RCC 7860 (cell line): Measurements from ENCODE around the gene GXYLT2.

Experiments
- DNase-seq: peaks from one replicate; pipeline ENCODE4 v3.0.0-alpha.2; 2015; ENCODE audit warnings: low spot score
- FAIRE-seq: peaks from 2 replicates; lab custom pipeline; 2012; peaks lifted over from hg19 to GRCh38; lab: Jason Lieb, UNC

GXYLT2 gene

DNA sequence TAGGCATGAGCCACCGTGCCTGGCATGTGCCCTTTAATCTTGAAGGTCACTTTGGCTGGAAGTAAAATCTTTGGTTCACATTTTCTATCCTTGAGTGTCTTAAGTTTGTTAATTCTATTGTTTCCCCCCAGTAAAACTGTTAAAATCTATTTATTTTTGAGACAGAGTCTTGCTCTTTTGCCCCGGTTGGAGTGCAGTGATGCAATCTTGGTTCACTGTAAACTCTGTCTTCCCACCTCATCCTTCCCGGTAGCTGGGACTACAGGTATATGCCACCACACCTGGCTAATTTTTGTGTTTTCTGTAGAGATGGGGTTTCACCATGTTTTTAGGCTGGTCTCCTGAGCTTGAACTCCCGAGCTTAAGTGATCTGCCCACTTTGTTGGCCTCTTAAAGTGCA, 116.5 kb downstream of the GXYLT2 start:
- DNase-seq (no peak), FAIRE-seq (no peak)

- DNase-seq, result no peak
- FAIRE-seq, result no peak
These were observed 120.3 kb downstream of the GXYLT2 start for GRCh38 chr3:73007992-73008712.

DNA sequence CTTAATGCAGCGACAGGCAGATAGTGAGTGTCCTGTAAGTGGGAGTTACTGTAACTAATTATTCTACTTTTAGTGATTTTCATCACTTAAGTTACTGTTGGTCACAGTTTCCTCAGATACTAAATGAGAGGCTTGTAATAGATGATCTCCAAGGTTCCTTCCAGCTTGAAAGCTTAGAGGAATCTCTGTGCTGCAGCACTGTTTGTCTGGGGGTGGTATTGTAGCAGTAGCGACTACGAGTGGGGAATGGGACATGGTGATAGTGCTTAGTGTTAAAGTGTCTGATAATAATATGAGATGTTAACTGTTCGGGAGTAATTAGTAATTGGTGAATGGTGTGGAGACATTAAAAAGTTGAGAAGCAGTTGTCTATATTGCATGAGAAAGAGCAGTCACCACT, 121.2 kb downstream of the GXYLT2 start:
- FAIRE-seq, result no peak
- DNase-seq, result no peak

DNA sequence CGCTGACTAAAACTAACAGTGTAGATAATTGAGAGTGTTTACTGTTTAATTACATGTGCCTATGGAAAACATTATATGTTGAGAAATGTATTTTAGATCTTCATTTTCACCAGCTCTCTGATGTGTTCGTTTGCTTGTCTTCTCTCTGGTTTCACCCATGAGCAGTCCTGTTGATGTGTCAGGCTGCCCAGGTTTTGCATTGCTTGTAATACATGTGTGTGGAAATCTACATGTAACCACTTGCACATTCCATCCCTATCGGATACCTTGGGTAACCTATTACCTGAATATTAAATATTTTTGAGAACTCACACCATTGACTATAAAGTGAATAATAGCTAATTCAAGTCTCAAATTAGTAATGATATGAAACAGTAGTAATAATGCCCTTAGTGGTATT, 121.9 kb downstream of the GXYLT2 start:
- no peak for FAIRE-seq
- DNase-seq, result no peak

DNA sequence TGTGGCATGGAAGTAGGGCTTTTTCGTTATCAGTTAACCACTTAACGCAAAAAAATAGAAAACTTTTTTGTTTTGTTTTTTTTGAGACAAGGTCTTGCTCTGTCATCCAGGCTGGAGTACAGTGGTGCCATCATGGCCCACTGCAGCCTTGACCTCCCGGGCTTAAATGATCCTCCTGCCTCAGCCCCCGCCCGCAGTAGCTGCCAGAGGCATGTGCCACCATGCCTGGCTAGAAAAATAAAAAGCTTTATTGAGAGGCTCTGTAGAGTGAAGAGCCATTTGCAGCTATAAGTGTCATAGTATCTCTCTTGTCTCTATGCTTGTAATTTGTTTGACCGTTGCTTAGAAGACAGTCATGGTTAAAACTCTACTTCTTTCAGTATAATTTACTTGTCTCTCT, 122.3 kb downstream of the GXYLT2 start:
- no peak for DNase-seq
- no peak for FAIRE-seq

DNA sequence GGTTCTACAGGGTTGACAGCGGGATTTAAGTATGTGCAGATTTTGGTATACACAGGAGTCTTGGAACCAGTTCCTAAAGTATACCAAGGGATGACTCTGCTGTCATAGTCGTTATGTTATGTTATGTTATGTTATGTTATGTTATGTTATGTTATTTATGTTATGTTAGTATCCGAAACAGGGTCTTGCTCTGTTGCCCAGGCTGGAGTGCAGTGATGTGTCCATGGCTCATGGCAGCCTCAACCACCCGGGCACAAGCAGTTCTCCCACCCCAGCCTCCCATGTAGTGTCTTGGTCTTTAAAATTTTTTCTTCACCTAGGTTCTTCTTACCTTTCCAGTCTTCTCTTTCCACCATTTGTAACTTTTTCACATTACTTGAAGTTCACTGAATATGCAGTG, 130.5 kb downstream of the GXYLT2 start:
- DNase-seq (no peak), FAIRE-seq (no peak)

- DNase-seq, result no peak
- FAIRE-seq, result no peak
These were observed 131.1 kb downstream of the GXYLT2 start for GRCh38 chr3:73018790-73019441.

GRCh38 chr3:73021301-73021835, 133.5 kb downstream of the GXYLT2 start:
- FAIRE-seq, result no peak
- DNase-seq, result no peak

DNA sequence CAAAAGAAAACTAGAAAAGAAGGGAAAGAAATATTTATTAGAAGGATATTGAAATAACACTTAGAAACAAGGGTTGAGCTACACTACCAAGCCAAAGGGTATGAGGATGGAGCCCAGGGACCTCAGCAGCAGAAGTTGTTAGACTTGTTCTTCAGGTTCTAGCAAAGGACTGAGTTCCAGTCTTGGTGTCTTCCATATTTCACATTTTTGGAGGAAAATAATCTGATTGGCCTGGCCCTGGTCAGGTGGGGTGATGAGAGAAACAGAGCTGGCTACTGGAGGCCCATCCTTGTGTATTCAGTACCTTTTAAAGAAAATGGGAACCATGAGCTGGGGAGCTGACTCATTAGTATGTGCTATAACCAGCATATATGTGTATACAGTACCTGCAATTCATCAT, 137.0 kb downstream of the GXYLT2 start:
- DNase-seq (no peak), FAIRE-seq (no peak)

DNA sequence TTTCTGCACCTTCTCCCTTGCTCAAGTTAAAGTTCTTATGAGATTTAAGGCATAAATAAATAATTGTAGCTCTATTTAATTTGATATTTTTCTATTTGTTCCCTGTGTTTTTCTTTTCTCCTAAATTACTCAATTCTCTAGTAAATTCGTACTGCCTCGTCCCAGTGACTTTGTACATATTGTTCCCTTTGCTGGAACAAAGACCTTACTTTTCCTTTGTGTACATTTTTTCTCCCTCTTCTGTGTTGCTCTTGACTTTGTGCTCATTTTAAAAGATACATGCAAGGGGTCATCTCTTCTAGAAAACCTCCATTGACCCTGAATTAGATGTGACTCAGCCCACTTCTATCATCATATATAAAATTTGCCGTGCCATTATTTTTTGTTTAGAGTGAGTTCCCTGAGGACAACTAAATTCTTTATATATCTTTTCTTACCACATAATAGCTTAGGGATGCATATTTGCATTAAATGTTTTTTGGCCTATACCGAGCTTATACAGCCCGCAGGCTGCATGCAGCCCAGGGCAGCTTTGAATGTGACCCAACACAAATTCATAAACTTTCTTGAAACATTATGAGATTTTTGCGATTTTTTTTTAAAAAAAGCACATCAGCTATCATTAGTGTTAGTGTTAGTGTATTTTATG, 138.4 kb downstream of the GXYLT2 start:
- DNase-seq (no peak), FAIRE-seq (no peak)
